ENCODE results near the gene COL15A1. TPM values are rescaled to one million over a fixed set of nuclear protein-coding genes. Genes with fewer than 3 reads are reported as not detected.

Gene COL15A1
- total and polyA plus RNA-seq, 4 donors = 21.4 to 94.4 (median 57.3) TPM

GRCh38 chr9:99025616-99026270 is 82.0 kb downstream of the COL15A1 start:
- Histone ChIP-seq H3K4me1 (ENCODE audit: control insufficient read depth, insufficient read depth, low read length) (peaks cover 4% of the 10 kb centered on the region), H3K9me3 (ENCODE audit: control insufficient read depth, insufficient read depth, low read length) (no peaks in the 10 kb centered on the region), H3K36me3 (ENCODE audit: control insufficient read depth, insufficient read depth, low read length) (no peaks in the 10 kb centered on the region), H3K4me3 (ENCODE audit: low read depth, low read length) (no peak overlapping the region), H3K27ac (ENCODE audit: low read depth, low read length) (no peak overlapping the region), H3K27me3 (ENCODE audit: control insufficient read depth, insufficient read depth, low read length) (no peaks in the 10 kb centered on the region)
- 96% methylated on average over 5 of the region's 6 CpGs for WGBS (ENCODE audit: insufficient coverage)
- no peak for DNase-seq (ENCODE audit: low read depth in 4 of 6, low spot score in 6 of 6)

GRCh38 chr9:99026271-99026955 is 82.7 kb downstream of the COL15A1 start:
- Histone ChIP-seq H3K9me3 (ENCODE audit: control insufficient read depth, insufficient read depth, low read length) (no peaks in the 10 kb centered on the region), H3K27me3 (ENCODE audit: control insufficient read depth, insufficient read depth, low read length) (no peaks in the 10 kb centered on the region), H3K27ac (ENCODE audit: low read depth, low read length) (no peak overlapping the region), H3K36me3 (ENCODE audit: control insufficient read depth, insufficient read depth, low read length) (no peaks in the 10 kb centered on the region), H3K4me3 (ENCODE audit: low read depth, low read length) (no peak overlapping the region), H3K4me1 (ENCODE audit: control insufficient read depth, insufficient read depth, low read length) (peaks cover 4% of the 10 kb centered on the region)
- 99% methylated on average over 6 of the region's 6 CpGs for WGBS (ENCODE audit: insufficient coverage)
- no peak for DNase-seq (ENCODE audit: low read depth in 4 of 6, low spot score in 6 of 6)

- no peaks in the 10 kb centered on the region for H3K9me3 ChIP-seq (ENCODE audit: control insufficient read depth, insufficient read depth, low read length)
- no peaks in the 10 kb centered on the region for H3K27me3 ChIP-seq (ENCODE audit: control insufficient read depth, insufficient read depth, low read length)
- H3K4me1 ChIP-seq (ENCODE audit: control insufficient read depth, insufficient read depth, low read length) = peaks cover 4% of the 10 kb centered on the region
- H3K4me3 ChIP-seq (ENCODE audit: low read depth, low read length) = no peak overlapping the region
- H3K36me3 ChIP-seq (ENCODE audit: control insufficient read depth, insufficient read depth, low read length) = no peaks in the 10 kb centered on the region
- 80% methylated on average over 1 of the region's 3 CpGs for WGBS (ENCODE audit: insufficient coverage)
- no peak for DNase-seq (ENCODE audit: low read depth in 4 of 6, low spot score in 6 of 6)
- no peak overlapping the region for H3K27ac ChIP-seq (ENCODE audit: low read depth, low read length)
Measured at GRCh38 chr9:99026956-99027298, 83.2 kb downstream of the COL15A1 start.

- Histone ChIP-seq H3K4me3 (ENCODE audit: low read depth, low read length) (no peak overlapping the region), H3K36me3 (ENCODE audit: control insufficient read depth, insufficient read depth, low read length) (no peaks in the 10 kb centered on the region), H3K27ac (ENCODE audit: low read depth, low read length) (no peak overlapping the region), H3K9me3 (ENCODE audit: control insufficient read depth, insufficient read depth, low read length) (no peaks in the 10 kb centered on the region), H3K4me1 (ENCODE audit: control insufficient read depth, insufficient read depth, low read length) (peaks cover 4% of the 10 kb centered on the region), H3K27me3 (ENCODE audit: control insufficient read depth, insufficient read depth, low read length) (no peaks in the 10 kb centered on the region)
- no CpG with 5 or more reads among the region's 1 CpG for WGBS (ENCODE audit: insufficient coverage)
- no peak for DNase-seq (ENCODE audit: low read depth in 4 of 6, low spot score in 6 of 6)
Measured at GRCh38 chr9:99027443-99027842, 83.7 kb downstream of the COL15A1 start.

GRCh38 chr9:99029083-99029645 is 85.5 kb downstream of the COL15A1 start:
- Histone ChIP-seq H3K27me3 (ENCODE audit: control insufficient read depth, insufficient read depth, low read length) (no peaks in the 10 kb centered on the region), H3K36me3 (ENCODE audit: control insufficient read depth, insufficient read depth, low read length) (no peaks in the 10 kb centered on the region), H3K4me3 (ENCODE audit: low read depth, low read length) (no peak overlapping the region), H3K4me1 (ENCODE audit: control insufficient read depth, insufficient read depth, low read length) (no peaks in the 10 kb centered on the region), H3K27ac (ENCODE audit: low read depth, low read length) (no peak overlapping the region), H3K9me3 (ENCODE audit: control insufficient read depth, insufficient read depth, low read length) (no peaks in the 10 kb centered on the region)
- no peak for DNase-seq (ENCODE audit: low read depth in 4 of 6, low spot score in 6 of 6)
- WGBS (ENCODE audit: insufficient coverage) = no CpG with 5 or more reads among the region's 2 CpGs

GRCh38 chr9:99030092-99030511 is 86.4 kb downstream of the COL15A1 start:
- H3K36me3 ChIP-seq (ENCODE audit: control insufficient read depth, insufficient read depth, low read length) = no peaks in the 10 kb centered on the region
- 100% methylated on average over 2 of the region's 3 CpGs for WGBS (ENCODE audit: insufficient coverage)
- no peaks in the 10 kb centered on the region for H3K27me3 ChIP-seq (ENCODE audit: control insufficient read depth, insufficient read depth, low read length)
- H3K4me3 ChIP-seq (ENCODE audit: low read depth, low read length) = no peak overlapping the region
- no peak overlapping the region for H3K27ac ChIP-seq (ENCODE audit: low read depth, low read length)
- no peaks in the 10 kb centered on the region for H3K9me3 ChIP-seq (ENCODE audit: control insufficient read depth, insufficient read depth, low read length)
- no peak for DNase-seq (ENCODE audit: low read depth in 4 of 6, low spot score in 6 of 6)
- H3K4me1 ChIP-seq (ENCODE audit: control insufficient read depth, insufficient read depth, low read length) = no peaks in the 10 kb centered on the region

GRCh38 chr9:99030610-99031109 is 87.0 kb downstream of the COL15A1 start:
- no peaks in the 10 kb centered on the region for H3K27me3 ChIP-seq (ENCODE audit: control insufficient read depth, insufficient read depth, low read length)
- H3K27ac ChIP-seq (ENCODE audit: low read depth, low read length) = no peak overlapping the region
- no peaks in the 10 kb centered on the region for H3K36me3 ChIP-seq (ENCODE audit: control insufficient read depth, insufficient read depth, low read length)
- DNase-seq (ENCODE audit: low read depth in 4 of 6, low spot score in 6 of 6) = no peak
- H3K4me3 ChIP-seq (ENCODE audit: low read depth, low read length) = no peak overlapping the region
- no peaks in the 10 kb centered on the region for H3K9me3 ChIP-seq (ENCODE audit: control insufficient read depth, insufficient read depth, low read length)
- H3K4me1 ChIP-seq (ENCODE audit: control insufficient read depth, insufficient read depth, low read length) = no peaks in the 10 kb centered on the region
- 96% methylated on average over 2 of the region's 3 CpGs for WGBS (ENCODE audit: insufficient coverage)

- H3K36me3 ChIP-seq (ENCODE audit: control insufficient read depth, insufficient read depth, low read length) = no peaks in the 10 kb centered on the region
- 88% methylated on average over 1 of the region's 6 CpGs for WGBS (ENCODE audit: insufficient coverage)
Measured at GRCh38 chr9:99031319-99031718, 87.6 kb downstream of the COL15A1 start.

GRCh38 chr9:99031994-99032393 is 88.3 kb downstream of the COL15A1 start:
- H3K4me1 ChIP-seq (ENCODE audit: control insufficient read depth, insufficient read depth, low read length) = no peaks in the 10 kb centered on the region
- WGBS (ENCODE audit: insufficient coverage) = no CpG with 5 or more reads among the region's 5 CpGs
- no peaks in the 10 kb centered on the region for H3K27me3 ChIP-seq (ENCODE audit: control insufficient read depth, insufficient read depth, low read length)
- H3K9me3 ChIP-seq (ENCODE audit: control insufficient read depth, insufficient read depth, low read length) = no peaks in the 10 kb centered on the region
- H3K27ac ChIP-seq (ENCODE audit: low read depth, low read length) = no peak overlapping the region
- DNase-seq (ENCODE audit: low read depth in 4 of 6, low spot score in 6 of 6) = no peak
- no peak overlapping the region for H3K4me3 ChIP-seq (ENCODE audit: low read depth, low read length)
- no peaks in the 10 kb centered on the region for H3K36me3 ChIP-seq (ENCODE audit: control insufficient read depth, insufficient read depth, low read length)

More at GRCh38 chr9:99031319-99031718, 87.6 kb downstream of the COL15A1 start:
- no peak for DNase-seq (ENCODE audit: low read depth in 4 of 6, low spot score in 6 of 6)
- H3K27me3 ChIP-seq (ENCODE audit: control insufficient read depth, insufficient read depth, low read length) = no peaks in the 10 kb centered on the region
- no peak overlapping the region for H3K4me3 ChIP-seq (ENCODE audit: low read depth, low read length)
- H3K4me1 ChIP-seq (ENCODE audit: control insufficient read depth, insufficient read depth, low read length) = no peaks in the 10 kb centered on the region
- H3K9me3 ChIP-seq (ENCODE audit: control insufficient read depth, insufficient read depth, low read length) = no peaks in the 10 kb centered on the region
- H3K27ac ChIP-seq (ENCODE audit: low read depth, low read length) = no peak overlapping the region

GRCh38 chr9:99034149-99034548 is 90.4 kb downstream of the COL15A1 start:
- Histone ChIP-seq H3K36me3 (ENCODE audit: control insufficient read depth, insufficient read depth, low read length) (no peaks in the 10 kb centered on the region), H3K4me3 (ENCODE audit: low read depth, low read length) (no peak overlapping the region), H3K27me3 (ENCODE audit: control insufficient read depth, insufficient read depth, low read length) (no peaks in the 10 kb centered on the region), H3K9me3 (ENCODE audit: control insufficient read depth, insufficient read depth, low read length) (no peaks in the 10 kb centered on the region), H3K27ac (ENCODE audit: low read depth, low read length) (no peak overlapping the region), H3K4me1 (ENCODE audit: control insufficient read depth, insufficient read depth, low read length) (no peaks in the 10 kb centered on the region)
- no CpG with 5 or more reads among the region's 3 CpGs for WGBS (ENCODE audit: insufficient coverage)
- DNase-seq (ENCODE audit: low read depth in 4 of 6, low spot score in 6 of 6) = no peak
